Measurements from ENCODE around the gene PCDHA12. TPM values are rescaled to one million over a fixed set of nuclear protein-coding genes. Genes with fewer than 3 reads are reported as not detected.
A peak's percentile ranks its signal among the peaks of the same experiment; 100 is the strongest.

PCDHA12 gene
- total RNA-seq, 6 experiments from 2014 or later, result 0.18 to 0.51 (median 0.32) TPM; not detected in 2

DNA sequence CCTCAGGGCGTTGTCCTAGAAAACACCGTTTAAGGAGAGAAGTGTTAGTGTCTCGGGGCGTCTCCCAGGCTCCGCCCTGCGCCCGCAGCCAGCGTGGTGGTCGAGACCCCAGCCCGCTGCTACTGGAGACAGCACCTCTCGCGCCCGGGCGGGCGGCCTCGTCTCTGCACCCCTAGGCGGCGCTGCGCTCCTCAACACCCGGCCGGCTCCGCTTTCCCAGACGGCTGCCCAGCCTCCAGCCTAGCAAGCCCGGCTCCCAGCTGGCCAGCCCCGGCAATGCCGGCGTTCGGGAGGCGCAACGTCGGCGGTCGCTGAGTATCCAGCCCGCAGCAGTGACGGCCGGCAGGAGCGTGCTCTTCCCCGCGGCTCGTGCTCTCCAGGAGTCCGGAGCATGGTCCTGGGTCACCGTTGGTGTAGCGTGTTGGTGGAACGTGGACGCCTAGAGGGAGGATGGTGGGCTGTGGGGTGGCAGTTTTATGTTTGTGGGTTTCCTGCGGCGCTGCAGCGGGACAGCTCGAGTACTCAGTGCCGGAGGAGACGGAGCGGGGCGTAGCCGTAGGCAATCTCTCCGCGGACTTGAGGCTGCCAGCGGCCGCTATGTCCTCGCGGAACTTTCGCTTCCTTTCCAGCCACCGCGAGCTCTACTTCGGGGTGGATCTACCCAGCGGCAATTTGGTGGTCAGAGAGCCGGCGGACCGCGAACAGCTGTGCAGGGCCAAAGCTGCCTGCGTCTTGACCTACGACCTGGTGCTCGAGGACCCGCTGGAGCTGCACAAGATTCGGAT, 51.5 kb downstream of the PCDHA12 start:
- Histone ChIP-seq H3K4me1 (peaks cover 0 to 4% (median 0%) of the 10 kb centered on the region in 4 donors), H3K4me3 (peak overlapping the region; percentile 41 to 49 (median 41)), H3K36me3 (no peaks in the 10 kb centered on the region), H3K27me3 (no peaks in the 10 kb centered on the region), H3K27ac (peak overlapping the region in 1 of 3 donors; percentile 28), H3K9me3 (no peaks in the 10 kb centered on the region)
- WGBS (ENCODE audit: insufficient coverage, low coverage, low lambda C conversion rate, missing lambda C conversion rate), result 3% methylated on average over 21 of the region's 74 CpGs
- peak; percentile 95 to 98 (median 96) for ATAC-seq
- peak; percentile 68 to 85 (median 75) for DNase-seq
- intact Hi-C loops (cut with DNase I), result no loop called here
- TF ChIP-seq POLR2A (IDR thresholded peaks at IDR 0.05), result no peak
- TF ChIP-seq, protein P1, sequence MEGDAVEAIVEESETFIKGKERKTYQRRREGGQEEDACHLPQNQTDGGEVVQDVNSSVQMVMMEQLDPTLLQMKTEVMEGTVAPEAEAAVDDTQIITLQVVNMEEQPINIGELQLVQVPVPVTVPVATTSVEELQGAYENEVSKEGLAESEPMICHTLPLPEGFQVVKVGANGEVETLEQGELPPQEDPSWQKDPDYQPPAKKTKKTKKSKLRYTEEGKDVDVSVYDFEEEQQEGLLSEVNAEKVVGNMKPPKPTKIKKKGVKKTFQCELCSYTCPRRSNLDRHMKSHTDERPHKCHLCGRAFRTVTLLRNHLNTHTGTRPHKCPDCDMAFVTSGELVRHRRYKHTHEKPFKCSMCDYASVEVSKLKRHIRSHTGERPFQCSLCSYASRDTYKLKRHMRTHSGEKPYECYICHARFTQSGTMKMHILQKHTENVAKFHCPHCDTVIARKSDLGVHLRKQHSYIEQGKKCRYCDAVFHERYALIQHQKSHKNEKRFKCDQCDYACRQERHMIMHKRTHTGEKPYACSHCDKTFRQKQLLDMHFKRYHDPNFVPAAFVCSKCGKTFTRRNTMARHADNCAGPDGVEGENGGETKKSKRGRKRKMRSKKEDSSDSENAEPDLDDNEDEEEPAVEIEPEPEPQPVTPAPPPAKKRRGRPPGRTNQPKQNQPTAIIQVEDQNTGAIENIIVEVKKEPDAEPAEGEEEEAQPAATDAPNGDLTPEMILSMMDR (IDR thresholded peaks at IDR 0.05), result peak; percentile 60 to 75 (median 71)

DNA sequence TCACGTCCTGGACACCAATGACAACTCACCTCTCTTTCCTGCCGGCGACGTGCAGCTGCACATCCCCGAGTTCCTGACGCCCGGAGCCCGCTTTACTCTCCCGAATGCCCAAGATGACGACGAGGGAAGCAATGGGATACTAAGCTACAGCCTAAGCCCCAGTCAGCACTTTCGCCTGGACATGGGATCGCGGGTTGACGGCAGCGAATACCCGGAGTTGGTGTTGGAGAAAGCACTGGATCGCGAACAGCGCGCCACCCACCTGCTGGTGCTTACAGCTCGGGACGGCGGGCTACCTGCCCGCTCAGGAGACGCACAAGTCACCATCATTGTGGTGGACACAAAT, 52.1 kb downstream of the PCDHA12 start:
- TF ChIP-seq, protein P1 (IDR thresholded peaks at IDR 0.05), result no peak
- TF ChIP-seq POLR2A (IDR thresholded peaks at IDR 0.05), result no peak
- peak overlapping the region; percentile 41 to 49 (median 41) for H3K4me3 ChIP-seq
- WGBS (ENCODE audit: insufficient coverage, low coverage, low lambda C conversion rate, missing lambda C conversion rate), result 0% methylated on average over 1 of the region's 26 CpGs
- no peaks in the 10 kb centered on the region for H3K27me3 ChIP-seq
- DNase-seq, result peak in 1 of 3 donors; percentile 28
- no peaks in the 10 kb centered on the region for H3K36me3 ChIP-seq
- H3K9me3 ChIP-seq, result no peaks in the 10 kb centered on the region
- peak overlapping the region in 1 of 3 donors; percentile 28 for H3K27ac ChIP-seq
- intact Hi-C loops (cut with DNase I), result no loop called here
- ATAC-seq, result peak in 1 of 4 donors; percentile 16
- peaks cover 0 to 4% (median 0%) of the 10 kb centered on the region in 4 donors for H3K4me1 ChIP-seq

Other genes starting within 250 kb of the PCDHA12 start
- gene CD14, start 242.1 kb upstream of the PCDHA12 start, total RNA-seq, result 100 to 1,000 TPM; 174 to 513 (median 244) TPM
- 10 to 100 TPM in 5 of 6 experiments, 1 to 10 TPM in 1; 7.3 to 45.5 (median 23.6) TPM for gene TMCO6, start 235.9 kb upstream of the PCDHA12 start, total RNA-seq
- gene NDUFA2, start 227.7 kb upstream of the PCDHA12 start, total RNA-seq, result 10 to 100 TPM; 35.4 to 56.8 (median 52.4) TPM
- gene IK, start 227.5 kb upstream of the PCDHA12 start, total RNA-seq, result 10 to 100 TPM; 26.6 to 50.7 (median 30.3) TPM
- 10 to 100 TPM; 13.3 to 18.4 (median 15.0) TPM for gene WDR55, start 210.4 kb upstream of the PCDHA12 start, total RNA-seq
- 1 to 10 TPM in 1 of 6 experiments, under 1 TPM in 5; 0.27 to 1.4 (median 0.69) TPM for gene DND1, start 201.7 kb upstream of the PCDHA12 start, total RNA-seq
- 10 to 100 TPM; 22.8 to 46.6 (median 37.0) TPM for gene HARS1, start 183.9 kb upstream of the PCDHA12 start, total RNA-seq
- gene HARS2, start 183.9 kb upstream of the PCDHA12 start, total RNA-seq, result 10 to 100 TPM in 4 of 6 experiments, 1 to 10 TPM in 2; 8.5 to 13.9 (median 11.5) TPM
- 10 to 100 TPM; 11.6 to 26.4 (median 18.0) TPM for gene ZMAT2, start 174.9 kb upstream of the PCDHA12 start, total RNA-seq
- not detected for gene PCDHA1, start 89.2 kb upstream of the PCDHA12 start, total RNA-seq
- gene PCDHA2, start 80.5 kb upstream of the PCDHA12 start, total RNA-seq, result not detected
- gene PCDHA3, start 74.3 kb upstream of the PCDHA12 start, total RNA-seq, result under 1 TPM in 1 of 6 experiments, not detected in 5; 0.07 TPM
- under 1 TPM in 4 of 6 experiments, not detected in 2; 0.09 to 0.19 (median 0.13) TPM for gene PCDHA4, start 68.2 kb upstream of the PCDHA12 start, total RNA-seq
- under 1 TPM in 1 of 6 experiments, not detected in 5; 0.06 TPM for gene PCDHA5, start 53.7 kb upstream of the PCDHA12 start, total RNA-seq
- gene PCDHA6, start 47.3 kb upstream of the PCDHA12 start, total RNA-seq, result under 1 TPM in 1 of 6 experiments, not detected in 5; 0.12 TPM
- gene PCDHA7, start 41.0 kb upstream of the PCDHA12 start, total RNA-seq, result under 1 TPM in 2 of 6 experiments, not detected in 4; 0.07 to 0.12 TPM
- not detected for gene PCDHA8, start 34.1 kb upstream of the PCDHA12 start, total RNA-seq
- gene PCDHA9, start 26.9 kb upstream of the PCDHA12 start, total RNA-seq, result not detected
- under 1 TPM in 3 of 6 experiments, not detected in 3; 0.05 to 0.07 (median 0.06) TPM for gene PCDHA10, start 19.4 kb upstream of the PCDHA12 start, total RNA-seq
- gene PCDHA11, start 6.4 kb upstream of the PCDHA12 start, total RNA-seq, result under 1 TPM in 3 of 6 experiments, not detected in 3; 0.04 to 0.51 (median 0.07) TPM
- gene PCDHA13, start 6.8 kb downstream of the PCDHA12 start, total RNA-seq, result 1 to 10 TPM in 3 of 6 experiments, under 1 TPM in 2, not detected in 1; 0.35 to 1.8 (median 1.2) TPM
- under 1 TPM; 0.18 to 0.86 (median 0.35) TPM for gene PCDHAC1, start 51.0 kb downstream of the PCDHA12 start, total RNA-seq
- 1 to 10 TPM in 3 of 6 experiments, under 1 TPM in 3; 0.68 to 2.2 (median 1.3) TPM for gene PCDHAC2, start 91.2 kb downstream of the PCDHA12 start, total RNA-seq
- gene PCDHB1, start 176.1 kb downstream of the PCDHA12 start, total RNA-seq, result not detected
- under 1 TPM in 3 of 6 experiments, not detected in 3; 0.11 to 0.19 (median 0.14) TPM for gene PCDHB2, start 219.3 kb downstream of the PCDHA12 start, total RNA-seq
- under 1 TPM in 3 of 6 experiments, not detected in 3; 0.07 to 0.31 (median 0.30) TPM for gene PCDHB3, start 225.2 kb downstream of the PCDHA12 start, total RNA-seq
- gene PCDHB4, start 246.5 kb downstream of the PCDHA12 start, total RNA-seq, result under 1 TPM; 0.10 to 0.35 (median 0.20) TPM